Liver (tissue), 9 donors: Measurements from ENCODE around the gene BSPH1. TPM values are rescaled to one million over a fixed set of nuclear protein-coding genes. Genes with fewer than 3 reads are reported as not detected.

Experiments
- DNase-seq: peaks from one replicate; pipeline ENCODE4 v3.0.0-alpha.2; 2017; ENCODE audit warnings: low spot score
- H3K27ac ChIP-seq, 2 donors: one replicate each; pipeline ENCODE4 v1.7.0; 2013; ENCODE audit warnings: inconsistent platforms in 2 of 2, low read length in 2 of 2, control low read depth in 1 of 2, low read depth in 1 of 2, mild to moderate bottlenecking in 1 of 2
- H3K27me3 ChIP-seq, 4 donors: one replicate each; pipeline versions ENCODE4 v1.6.1 to v1.7.0; 2013; ENCODE audit warnings: low read length in 3 of 4, inconsistent platforms in 1 of 4, mild to moderate bottlenecking in 1 of 4, moderate library complexity in 1 of 4; ENCODE audit not compliant: control insufficient read depth in 4 of 4, insufficient read depth in 4 of 4
- H3K36me3 ChIP-seq, 4 donors: one replicate each; pipeline versions ENCODE4 v1.6.1 to v1.7.0; 2013; ENCODE audit warnings: low read length in 3 of 4, mild to moderate bottlenecking in 3 of 4, low read depth in 1 of 4, moderate library complexity in 1 of 4; ENCODE audit not compliant: control insufficient read depth in 4 of 4, insufficient read depth in 3 of 4
- H3K4me1 ChIP-seq, 4 donors: one replicate each; pipeline versions ENCODE4 v1.6.1 to v1.7.0; 2013; ENCODE audit warnings: low read length in 3 of 4, mild to moderate bottlenecking in 3 of 4, moderate library complexity in 1 of 4; ENCODE audit not compliant: control insufficient read depth in 4 of 4, insufficient read depth in 4 of 4
- H3K4me3 ChIP-seq, 3 donors: one replicate each; pipeline versions ENCODE4 v1.6.1 to v1.7.0; 2013; ENCODE audit warnings: low read length in 3 of 3, control low read depth in 1 of 3, low read depth in 1 of 3, mild to moderate bottlenecking in 1 of 3
- H3K9ac ChIP-seq, 2 donors: one replicate each; pipeline ENCODE4 v1.7.0; 2013; ENCODE audit warnings: low read length in 2 of 2, mild to moderate bottlenecking in 2 of 2, moderate library complexity in 2 of 2, control low read depth in 1 of 2, low read depth in 1 of 2
- H3K9me3 ChIP-seq, 4 donors: one replicate each; pipeline versions ENCODE4 v1.6.1 to v1.7.0; 2013; ENCODE audit warnings: low read length in 3 of 4; ENCODE audit not compliant: control insufficient read depth in 4 of 4
- EGR1 ChIP-seq, 2 donors: IDR thresholded peaks; 2 replicates each; pipeline ENCODE4 v1.6.1; 2016 to 2018; ENCODE audit warnings: antibody characterized with exemption in 2 of 2, low read depth in 2 of 2
- FOXA1 ChIP-seq: IDR thresholded peaks from 2 replicates; pipeline ENCODE4 v1.6.1; 2016; ENCODE audit warnings: antibody characterized with exemption
- FOXA2 ChIP-seq: IDR thresholded peaks from 2 replicates; pipeline ENCODE4 v1.6.1; 2016; ENCODE audit warnings: antibody characterized with exemption
- GABPA ChIP-seq, 2 donors: IDR thresholded peaks in 1 of 2; conservative IDR thresholded peaks in 1 of 2; 2 replicates each; pipeline ENCODE4 v1.6.1; 2016; ENCODE audit warnings: antibody characterized with exemption in 2 of 2, mild to moderate bottlenecking in 1 of 2, moderate library complexity in 1 of 2
- HNF4A ChIP-seq, 2 donors: conservative IDR thresholded peaks; 2 replicates each; pipeline ENCODE4 v1.6.1; 2016; ENCODE audit warnings: antibody characterized with exemption in 2 of 2, mild to moderate bottlenecking in 2 of 2
- HNF4G ChIP-seq: IDR thresholded peaks from 2 replicates; pipeline ENCODE4 v1.6.1; 2016; ENCODE audit warnings: antibody characterized with exemption
- JUND ChIP-seq, 2 donors: IDR thresholded peaks; 2 replicates each; pipeline ENCODE4 v1.6.1; 2016; ENCODE audit warnings: antibody characterized with exemption in 2 of 2
- NR2F2 ChIP-seq: IDR thresholded peaks from 2 replicates; pipeline ENCODE4 v1.6.1; 2016; ENCODE audit warnings: antibody characterized with exemption
- RAD21 ChIP-seq, 2 donors: IDR thresholded peaks; 2 replicates each; pipeline ENCODE4 v1.6.1; 2016; ENCODE audit warnings: antibody characterized with exemption in 2 of 2, mild to moderate bottlenecking in 2 of 2
- RXRA ChIP-seq, 2 donors: IDR thresholded peaks; 2 replicates each; pipeline ENCODE4 v1.6.1; 2017 to 2018; ENCODE audit warnings: antibody characterized with exemption in 2 of 2, mild to moderate bottlenecking in 1 of 2
- SP1 ChIP-seq: IDR thresholded peaks from 2 replicates; pipeline ENCODE4 v1.6.1; 2018; ENCODE audit warnings: antibody characterized with exemption, mild to moderate bottlenecking
- TAF1 ChIP-seq: conservative IDR thresholded peaks from 2 replicates; pipeline ENCODE4 v1.6.1; 2016; ENCODE audit warnings: antibody characterized with exemption, mild to moderate bottlenecking
- YY1 ChIP-seq: IDR thresholded peaks from 2 replicates; pipeline ENCODE4 v1.6.1; 2016; ENCODE audit warnings: antibody characterized with exemption, mild to moderate bottlenecking
- WGBS: extraction: QIAGEN DNeasy Blood & Tissue Kit; methylation state at CpG from one replicate; pipeline ENCODE4 v1.1.7; 2013; 5-methylcytosine and 5-hydroxymethylcytosine counted together
- polyA plus RNA-seq, 2 donors: library from polyadenylated mRNA; stranded (reverse) in 1 of 2; unstranded in 1 of 2; fragments of 200-250 nt in 1 of 2; fragments of >200 nt in 1 of 2; fragmentation: Nextera tagmentation in 1 of 2; extraction: Ambion mirVana in 1 of 2; gene quantifications; one replicate each; pipeline versions ENCODE4 v1.2.1 to v1.2.3, GENCODE V29; 2013 to 2015
- total RNA-seq, 2 donors: library from RNA; depleted of rRNA; stranded (reverse); fragments of >200 nt; gene quantifications; one replicate each; pipeline ENCODE4 v1.2.3, GENCODE V29; 2014
- TF ChIP-seq, protein P1 (sequence below): fragments of 150-350 bp; IDR thresholded peaks from 2 replicates; pipeline ENCODE4 v1.5.1; 2017; ENCODE audit warnings: improper control_type of control experiment, low read depth, low read length; ENCODE audit not compliant: missing input control
- TF ChIP-seq, protein P2 (sequence below): IDR thresholded peaks from 2 replicates; pipeline ENCODE4 v1.6.1; 2016; ENCODE audit warnings: antibody characterized with exemption
- TF ChIP-seq, protein P3 (sequence below): IDR thresholded peaks from 2 replicates; pipeline ENCODE4 v1.6.1; 2016; ENCODE audit warnings: antibody characterized with exemption
- TF ChIP-seq, protein P4 (sequence below): IDR thresholded peaks from 2 replicates; pipeline ENCODE4 v1.6.1; 2016; ENCODE audit warnings: antibody characterized with exemption
- TF ChIP-seq, protein P5 (sequence below): IDR thresholded peaks from 2 replicates; pipeline ENCODE4 v1.6.1; 2016; ENCODE audit warnings: antibody characterized with exemption, mild to moderate bottlenecking
- donor health status: healthy.
- donor health status: healthy.
- donor health status: healthy.
- donor health status: healthy.
- donor health status: healthy.

BSPH1 gene
- total and polyA plus RNA-seq, 4 donors, result not detected

DNA sequence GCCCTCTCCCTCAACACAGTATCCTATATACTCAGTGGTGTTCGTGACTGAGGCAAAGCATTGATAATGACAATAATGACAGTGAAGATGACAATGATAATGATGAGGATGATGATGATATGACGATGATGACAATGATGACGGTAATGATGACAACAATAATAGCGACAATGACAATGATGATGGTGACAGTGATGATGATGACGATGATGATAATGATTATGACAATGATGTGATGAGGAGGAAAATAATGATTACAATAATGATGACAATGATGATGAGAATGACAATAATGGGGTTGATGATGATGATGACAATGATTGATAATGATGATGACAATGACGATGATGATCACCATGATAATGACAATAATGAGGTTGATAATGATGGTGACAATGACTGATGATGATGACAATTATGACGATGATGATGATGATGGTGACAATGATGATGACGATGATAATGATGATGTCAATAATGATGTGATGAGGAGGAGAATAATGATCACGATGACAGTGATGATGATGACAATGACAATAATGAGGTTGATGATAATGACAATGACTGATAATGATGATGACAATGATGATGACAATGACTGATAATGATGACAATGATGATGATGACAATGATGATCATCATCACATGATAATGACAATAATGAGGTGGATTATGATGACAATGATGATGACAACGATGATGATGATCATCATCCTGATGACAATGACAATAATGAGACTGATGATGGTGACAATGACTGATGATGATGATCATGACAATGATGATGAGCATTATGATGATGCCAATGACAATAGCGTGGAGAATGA is 19.2 kb upstream of the BSPH1 start:
- peaks cover 0 to 9% (median 0%) of the 10 kb centered on the region in 4 donors for H3K9me3 ChIP-seq
- DNase-seq, result no peak
- no peaks in the 10 kb centered on the region for H3K4me1 ChIP-seq
- H3K9ac ChIP-seq, result no peak overlapping the region
- no peak overlapping the region for H3K27ac ChIP-seq
- H3K4me3 ChIP-seq, result no peak overlapping the region
- TF ChIP-seq, protein P1, sequence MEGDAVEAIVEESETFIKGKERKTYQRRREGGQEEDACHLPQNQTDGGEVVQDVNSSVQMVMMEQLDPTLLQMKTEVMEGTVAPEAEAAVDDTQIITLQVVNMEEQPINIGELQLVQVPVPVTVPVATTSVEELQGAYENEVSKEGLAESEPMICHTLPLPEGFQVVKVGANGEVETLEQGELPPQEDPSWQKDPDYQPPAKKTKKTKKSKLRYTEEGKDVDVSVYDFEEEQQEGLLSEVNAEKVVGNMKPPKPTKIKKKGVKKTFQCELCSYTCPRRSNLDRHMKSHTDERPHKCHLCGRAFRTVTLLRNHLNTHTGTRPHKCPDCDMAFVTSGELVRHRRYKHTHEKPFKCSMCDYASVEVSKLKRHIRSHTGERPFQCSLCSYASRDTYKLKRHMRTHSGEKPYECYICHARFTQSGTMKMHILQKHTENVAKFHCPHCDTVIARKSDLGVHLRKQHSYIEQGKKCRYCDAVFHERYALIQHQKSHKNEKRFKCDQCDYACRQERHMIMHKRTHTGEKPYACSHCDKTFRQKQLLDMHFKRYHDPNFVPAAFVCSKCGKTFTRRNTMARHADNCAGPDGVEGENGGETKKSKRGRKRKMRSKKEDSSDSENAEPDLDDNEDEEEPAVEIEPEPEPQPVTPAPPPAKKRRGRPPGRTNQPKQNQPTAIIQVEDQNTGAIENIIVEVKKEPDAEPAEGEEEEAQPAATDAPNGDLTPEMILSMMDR, result no peak
- TF ChIP-seq TAF1, result no peak
- TF ChIP-seq, protein P2, sequence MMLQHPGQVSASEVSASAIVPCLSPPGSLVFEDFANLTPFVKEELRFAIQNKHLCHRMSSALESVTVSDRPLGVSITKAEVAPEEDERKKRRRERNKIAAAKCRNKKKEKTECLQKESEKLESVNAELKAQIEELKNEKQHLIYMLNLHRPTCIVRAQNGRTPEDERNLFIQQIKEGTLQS, result no peak
- TF ChIP-seq, protein P3, sequence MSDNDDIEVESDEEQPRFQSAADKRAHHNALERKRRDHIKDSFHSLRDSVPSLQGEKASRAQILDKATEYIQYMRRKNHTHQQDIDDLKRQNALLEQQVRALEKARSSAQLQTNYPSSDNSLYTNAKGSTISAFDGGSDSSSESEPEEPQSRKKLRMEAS, result no peak
- no peak for TF ChIP-seq HNF4G
- no peak for TF ChIP-seq FOXA2
- no peak for TF ChIP-seq NR2F2
- TF ChIP-seq, protein P4, sequence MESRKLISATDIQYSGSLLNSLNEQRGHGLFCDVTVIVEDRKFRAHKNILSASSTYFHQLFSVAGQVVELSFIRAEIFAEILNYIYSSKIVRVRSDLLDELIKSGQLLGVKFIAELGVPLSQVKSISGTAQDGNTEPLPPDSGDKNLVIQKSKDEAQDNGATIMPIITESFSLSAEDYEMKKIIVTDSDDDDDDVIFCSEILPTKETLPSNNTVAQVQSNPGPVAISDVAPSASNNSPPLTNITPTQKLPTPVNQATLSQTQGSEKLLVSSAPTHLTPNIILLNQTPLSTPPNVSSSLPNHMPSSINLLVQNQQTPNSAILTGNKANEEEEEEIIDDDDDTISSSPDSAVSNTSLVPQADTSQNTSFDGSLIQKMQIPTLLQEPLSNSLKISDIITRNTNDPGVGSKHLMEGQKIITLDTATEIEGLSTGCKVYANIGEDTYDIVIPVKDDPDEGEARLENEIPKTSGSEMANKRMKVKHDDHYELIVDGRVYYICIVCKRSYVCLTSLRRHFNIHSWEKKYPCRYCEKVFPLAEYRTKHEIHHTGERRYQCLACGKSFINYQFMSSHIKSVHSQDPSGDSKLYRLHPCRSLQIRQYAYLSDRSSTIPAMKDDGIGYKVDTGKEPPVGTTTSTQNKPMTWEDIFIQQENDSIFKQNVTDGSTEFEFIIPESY, result no peak
- TF ChIP-seq GABPA (IDR thresholded peaks at IDR 0.05 in 1 of 2, conservative IDR thresholded peaks at IDR 0.05 in 1 of 2), result no peak
- TF ChIP-seq EGR1 (IDR thresholded peaks at IDR 0.05; ENCODE audit: low read depth in 2 of 2), result no peak
- no peak for TF ChIP-seq JUND (IDR thresholded peaks at IDR 0.05)
- no peak for TF ChIP-seq HNF4A (conservative IDR thresholded peaks at IDR 0.05)
- TF ChIP-seq FOXA1, result no peak
- no peak for TF ChIP-seq YY1
- no peaks in the 10 kb centered on the region for H3K36me3 ChIP-seq
- 79% methylated on average over 11 of the region's 11 CpGs for WGBS
- peaks cover 0 to 8% (median 0%) of the 10 kb centered on the region in 4 donors for H3K27me3 ChIP-seq

DNA sequence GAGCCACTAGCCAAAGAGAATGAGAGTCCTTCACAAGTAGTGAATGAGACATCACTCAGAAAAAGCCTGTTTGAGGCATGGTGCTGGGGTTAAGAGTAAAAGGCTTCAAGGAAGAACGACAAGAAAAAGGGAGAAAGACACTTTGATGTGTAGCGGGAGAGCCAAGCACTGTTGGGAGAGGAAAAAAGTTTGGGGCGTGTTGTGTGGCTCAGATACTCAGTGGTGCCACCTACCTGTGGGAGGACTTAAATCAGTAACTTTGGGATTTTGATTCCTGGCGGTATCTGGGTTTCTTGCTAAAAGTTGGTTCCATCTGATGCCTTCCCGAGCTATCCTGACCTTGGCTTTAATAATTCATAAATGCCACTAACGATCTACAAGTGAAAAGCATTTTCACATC is 14.8 kb upstream of the BSPH1 start:
- DNase-seq, result no peak
- Histone ChIP-seq H3K9me3 (peaks cover 0 to 9% (median 0%) of the 10 kb centered on the region in 4 donors), H3K36me3 (no peaks in the 10 kb centered on the region), H3K27me3 (peaks cover 0 to 3% (median 1%) of the 10 kb centered on the region in 4 donors), H3K9ac (no peak overlapping the region), H3K4me3 (no peak overlapping the region), H3K27ac (no peak overlapping the region), H3K4me1 (no peaks in the 10 kb centered on the region)
- WGBS, result 65% methylated on average over 6 of the region's 6 CpGs
- TF ChIP-seq FOXA2 (no peak), HNF4A (conservative IDR thresholded peaks at IDR 0.05) (no peak), FOXA1 (no peak), RXRA (IDR thresholded peaks at IDR 0.05) (no peak), SP1 (no peak), YY1 (no peak), EGR1 (IDR thresholded peaks at IDR 0.05; ENCODE audit: low read depth in 2 of 2) (no peak), NR2F2 (no peak), TAF1 (no peak), JUND (IDR thresholded peaks at IDR 0.05) (no peak), GABPA (IDR thresholded peaks at IDR 0.05 in 1 of 2, conservative IDR thresholded peaks at IDR 0.05 in 1 of 2) (no peak), RAD21 (IDR thresholded peaks at IDR 0.05) (no peak), HNF4G (no peak)
- TF ChIP-seq, protein P1, result no peak
- TF ChIP-seq, protein P2, result no peak
- TF ChIP-seq, protein P3, result no peak
- TF ChIP-seq, protein P5, sequence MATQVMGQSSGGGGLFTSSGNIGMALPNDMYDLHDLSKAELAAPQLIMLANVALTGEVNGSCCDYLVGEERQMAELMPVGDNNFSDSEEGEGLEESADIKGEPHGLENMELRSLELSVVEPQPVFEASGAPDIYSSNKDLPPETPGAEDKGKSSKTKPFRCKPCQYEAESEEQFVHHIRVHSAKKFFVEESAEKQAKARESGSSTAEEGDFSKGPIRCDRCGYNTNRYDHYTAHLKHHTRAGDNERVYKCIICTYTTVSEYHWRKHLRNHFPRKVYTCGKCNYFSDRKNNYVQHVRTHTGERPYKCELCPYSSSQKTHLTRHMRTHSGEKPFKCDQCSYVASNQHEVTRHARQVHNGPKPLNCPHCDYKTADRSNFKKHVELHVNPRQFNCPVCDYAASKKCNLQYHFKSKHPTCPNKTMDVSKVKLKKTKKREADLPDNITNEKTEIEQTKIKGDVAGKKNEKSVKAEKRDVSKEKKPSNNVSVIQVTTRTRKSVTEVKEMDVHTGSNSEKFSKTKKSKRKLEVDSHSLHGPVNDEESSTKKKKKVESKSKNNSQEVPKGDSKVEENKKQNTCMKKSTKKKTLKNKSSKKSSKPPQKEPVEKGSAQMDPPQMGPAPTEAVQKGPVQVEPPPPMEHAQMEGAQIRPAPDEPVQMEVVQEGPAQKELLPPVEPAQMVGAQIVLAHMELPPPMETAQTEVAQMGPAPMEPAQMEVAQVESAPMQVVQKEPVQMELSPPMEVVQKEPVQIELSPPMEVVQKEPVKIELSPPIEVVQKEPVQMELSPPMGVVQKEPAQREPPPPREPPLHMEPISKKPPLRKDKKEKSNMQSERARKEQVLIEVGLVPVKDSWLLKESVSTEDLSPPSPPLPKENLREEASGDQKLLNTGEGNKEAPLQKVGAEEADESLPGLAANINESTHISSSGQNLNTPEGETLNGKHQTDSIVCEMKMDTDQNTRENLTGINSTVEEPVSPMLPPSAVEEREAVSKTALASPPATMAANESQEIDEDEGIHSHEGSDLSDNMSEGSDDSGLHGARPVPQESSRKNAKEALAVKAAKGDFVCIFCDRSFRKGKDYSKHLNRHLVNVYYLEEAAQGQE, result no peak
